RWPE2 (cell line): ENCODE data around the gene CEP112.

ENCODE experiments used
- ATAC-seq: fragments of 200-7000 bp; cut with Tn5 transposase; 3 replicates; pipeline ENCODE4 v1.9.1; 2021; ENCODE audit warnings: low read depth
- DNase-seq: peaks from one replicate; pipeline ENCODE4 v3.0.0-alpha.2; 2020; ENCODE audit warnings: low spot score
- H3K27ac ChIP-seq: fragments of 450-650 bp; 2 replicates; pipeline ENCODE4 v1.5.1; 2017; ENCODE audit warnings: mild to moderate bottlenecking; ENCODE audit not compliant: poor library complexity, severe bottlenecking
- H3K27me3 ChIP-seq: fragments of 250-450 bp; sonication (Bioruptor Pico); 2 replicates; pipeline ENCODE4 v1.5.1; 2021; ENCODE audit warnings: mild to moderate bottlenecking, moderate library complexity; ENCODE audit not compliant: insufficient read depth, poor library complexity, severe bottlenecking
- H3K36me3 ChIP-seq: fragments of 250-450 bp; sonication (Bioruptor Pico); 2 replicates; pipeline ENCODE4 v1.5.1; 2020; ENCODE audit warnings: low read depth, mild to moderate bottlenecking, moderate library complexity
- H3K4me1 ChIP-seq: fragments of 250-450 bp; sonication (Bioruptor Pico); 2 replicates; pipeline ENCODE4 v1.5.1; 2021; ENCODE audit warnings: mild to moderate bottlenecking, moderate library complexity; ENCODE audit not compliant: insufficient read depth, poor library complexity, severe bottlenecking
- H3K4me3 ChIP-seq: fragments of 250-450 bp; sonication (Bioruptor Pico); 2 replicates; pipeline ENCODE4 v1.5.1; 2021; ENCODE audit warnings: mild to moderate bottlenecking, moderate library complexity; ENCODE audit not compliant: severe bottlenecking
- H3K9me3 ChIP-seq: fragments of 250-450 bp; sonication (Bioruptor Pico); 2 replicates; pipeline ENCODE4 v1.5.1; 2021; ENCODE audit warnings: mild to moderate bottlenecking, moderate library complexity; ENCODE audit not compliant: severe bottlenecking
- TF ChIP-seq, protein P1 (sequence below): fragments of 450-650 bp; IDR thresholded peaks from one replicate; pipeline ENCODE4 v1.5.1; 2017; ENCODE audit warnings: mild to moderate bottlenecking, moderate library complexity; ENCODE audit not compliant: poor library complexity, severe bottlenecking

CEP112 gene

GRCh38 chr17:66220079-66220835 lies 28.3 kb upstream of the CEP112 start:
- Histone ChIP-seq H3K9me3 (no peaks in the 10 kb centered on the region), H3K36me3 (no peaks in the 10 kb centered on the region), H3K27ac (no peak overlapping the region), H3K27me3 (no peaks in the 10 kb centered on the region), H3K4me1 (no peaks in the 10 kb centered on the region), H3K4me3 (no peak overlapping the region)
- no peak for ATAC-seq
- TF ChIP-seq, protein P1, sequence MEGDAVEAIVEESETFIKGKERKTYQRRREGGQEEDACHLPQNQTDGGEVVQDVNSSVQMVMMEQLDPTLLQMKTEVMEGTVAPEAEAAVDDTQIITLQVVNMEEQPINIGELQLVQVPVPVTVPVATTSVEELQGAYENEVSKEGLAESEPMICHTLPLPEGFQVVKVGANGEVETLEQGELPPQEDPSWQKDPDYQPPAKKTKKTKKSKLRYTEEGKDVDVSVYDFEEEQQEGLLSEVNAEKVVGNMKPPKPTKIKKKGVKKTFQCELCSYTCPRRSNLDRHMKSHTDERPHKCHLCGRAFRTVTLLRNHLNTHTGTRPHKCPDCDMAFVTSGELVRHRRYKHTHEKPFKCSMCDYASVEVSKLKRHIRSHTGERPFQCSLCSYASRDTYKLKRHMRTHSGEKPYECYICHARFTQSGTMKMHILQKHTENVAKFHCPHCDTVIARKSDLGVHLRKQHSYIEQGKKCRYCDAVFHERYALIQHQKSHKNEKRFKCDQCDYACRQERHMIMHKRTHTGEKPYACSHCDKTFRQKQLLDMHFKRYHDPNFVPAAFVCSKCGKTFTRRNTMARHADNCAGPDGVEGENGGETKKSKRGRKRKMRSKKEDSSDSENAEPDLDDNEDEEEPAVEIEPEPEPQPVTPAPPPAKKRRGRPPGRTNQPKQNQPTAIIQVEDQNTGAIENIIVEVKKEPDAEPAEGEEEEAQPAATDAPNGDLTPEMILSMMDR: no peak
- DNase-seq: no peak

DNA sequence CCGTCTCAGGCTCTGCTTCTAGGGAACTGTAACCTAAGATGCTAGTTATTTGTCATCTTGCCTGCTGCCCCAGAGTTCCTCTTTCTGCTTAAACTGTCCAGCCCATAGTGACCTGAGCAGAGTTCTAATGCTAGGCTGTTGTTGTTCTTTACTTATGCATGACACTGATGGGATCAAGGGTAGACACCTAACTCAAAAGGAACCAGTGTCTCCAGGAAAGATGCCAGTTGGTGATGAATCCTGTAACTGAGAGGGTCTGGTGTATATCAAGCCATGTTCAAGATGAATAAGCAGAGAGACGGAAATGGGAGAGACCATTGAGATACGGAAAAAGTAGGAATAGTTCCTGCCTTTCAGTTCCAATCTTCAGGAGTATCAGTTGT lies 23.6 kb upstream of the CEP112 start:
- no peaks in the 10 kb centered on the region for H3K27me3 ChIP-seq
- no peak overlapping the region for H3K27ac ChIP-seq
- no peaks in the 10 kb centered on the region for H3K36me3 ChIP-seq
- ATAC-seq (no peak), DNase-seq (no peak)
- no peak overlapping the region for H3K4me3 ChIP-seq
- H3K4me1 ChIP-seq: no peaks in the 10 kb centered on the region
- no peaks in the 10 kb centered on the region for H3K9me3 ChIP-seq
- TF ChIP-seq, protein P1: no peak

DNA sequence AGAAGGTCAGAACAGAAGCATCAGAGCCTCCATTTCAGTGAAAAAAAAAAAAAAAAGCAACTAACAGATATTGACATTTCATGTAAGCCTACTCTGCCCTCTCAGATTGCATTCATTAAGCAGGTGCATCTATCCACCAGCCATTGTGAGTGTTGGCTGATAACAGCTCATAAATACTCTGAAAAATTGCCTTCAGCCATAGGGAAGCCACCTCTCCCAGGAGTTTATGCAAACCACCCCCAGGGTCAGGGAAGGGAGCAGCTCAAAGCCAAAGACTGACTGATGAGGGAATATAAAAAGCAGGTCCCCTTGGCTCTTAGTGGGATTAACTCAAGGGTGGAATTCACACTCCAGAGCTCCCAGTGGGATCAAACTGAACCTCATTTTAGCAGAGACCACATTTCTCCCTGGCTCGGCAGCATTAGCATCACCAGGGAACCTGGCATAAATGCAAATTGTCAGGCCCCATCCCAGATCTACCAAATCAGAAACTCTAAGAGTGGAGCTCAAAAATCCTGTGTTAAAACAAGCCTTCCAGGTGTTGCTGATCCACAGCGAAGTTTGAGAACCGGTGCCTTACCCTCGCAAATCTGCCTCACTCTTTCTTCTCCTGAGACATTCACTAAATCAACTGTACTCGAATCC lies 23.1 kb upstream of the CEP112 start:
- Histone ChIP-seq H3K36me3 (no peaks in the 10 kb centered on the region), H3K4me1 (no peaks in the 10 kb centered on the region), H3K27ac (no peak overlapping the region), H3K9me3 (no peaks in the 10 kb centered on the region), H3K27me3 (no peaks in the 10 kb centered on the region), H3K4me3 (no peak overlapping the region)
- DNase-seq (no peak), ATAC-seq (no peak)
- TF ChIP-seq, protein P1: no peak

- Histone ChIP-seq H3K27ac (no peak overlapping the region), H3K9me3 (no peaks in the 10 kb centered on the region), H3K4me3 (no peak overlapping the region), H3K4me1 (no peaks in the 10 kb centered on the region), H3K27me3 (no peaks in the 10 kb centered on the region), H3K36me3 (no peaks in the 10 kb centered on the region)
- TF ChIP-seq, protein P1: no peak
- no peak for DNase-seq
- no peak for ATAC-seq
These were observed 19.3 kb upstream of the CEP112 start for GRCh38 chr17:66211047-66211810.

DNA sequence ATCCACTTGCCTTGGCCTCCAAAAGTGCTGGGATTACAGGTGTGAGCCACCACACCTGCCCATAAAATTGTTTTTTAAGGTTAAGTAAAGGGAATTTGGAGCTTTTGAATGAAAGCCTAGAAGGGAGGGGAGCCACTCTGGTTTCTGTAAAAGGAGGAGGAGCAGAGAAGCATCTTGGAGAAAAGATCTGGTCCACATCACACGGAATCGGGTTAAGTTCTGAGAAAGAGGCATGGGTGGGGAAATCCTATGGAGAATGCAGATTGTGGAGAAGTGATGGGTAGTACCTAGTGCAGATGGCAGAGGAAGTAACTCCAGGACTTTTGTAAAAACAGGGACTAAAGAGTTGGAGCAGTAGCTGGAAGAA lies 18.3 kb upstream of the CEP112 start:
- Histone ChIP-seq H3K9me3 (no peaks in the 10 kb centered on the region), H3K4me3 (no peak overlapping the region), H3K36me3 (no peaks in the 10 kb centered on the region), H3K27ac (no peak overlapping the region), H3K27me3 (no peaks in the 10 kb centered on the region), H3K4me1 (no peaks in the 10 kb centered on the region)
- DNase-seq: no peak
- TF ChIP-seq, protein P1: no peak
- no peak for ATAC-seq
